NCI-H82 (cell line): ENCODE measurements around the gene ENTREP1.

ENCODE experiments used
- DNase-seq: peaks from one replicate; lab custom pipeline; 2025; lab: John Stamatoyannopoulos, UW

ENTREP1 gene

DNA sequence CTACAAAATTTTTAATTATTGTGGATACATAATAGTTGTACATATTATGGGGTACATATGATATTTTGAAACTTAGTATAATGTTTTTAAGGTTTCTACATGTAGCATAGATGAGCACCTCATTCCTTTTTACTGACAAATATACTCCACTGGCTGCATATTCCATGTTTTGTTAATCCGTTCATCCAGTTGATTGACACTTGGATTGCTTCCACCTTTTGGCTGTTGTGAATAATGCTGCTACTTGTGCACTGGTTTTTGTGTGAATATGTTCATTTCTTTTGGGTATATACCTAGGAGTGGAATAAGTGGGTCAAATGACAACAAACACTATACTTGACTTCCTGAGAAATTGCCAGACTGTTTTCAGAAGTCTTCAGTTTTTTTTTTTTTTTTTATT, 2.8 kb upstream of the ENTREP1 start:
- DNase-seq, result no peak

DNA sequence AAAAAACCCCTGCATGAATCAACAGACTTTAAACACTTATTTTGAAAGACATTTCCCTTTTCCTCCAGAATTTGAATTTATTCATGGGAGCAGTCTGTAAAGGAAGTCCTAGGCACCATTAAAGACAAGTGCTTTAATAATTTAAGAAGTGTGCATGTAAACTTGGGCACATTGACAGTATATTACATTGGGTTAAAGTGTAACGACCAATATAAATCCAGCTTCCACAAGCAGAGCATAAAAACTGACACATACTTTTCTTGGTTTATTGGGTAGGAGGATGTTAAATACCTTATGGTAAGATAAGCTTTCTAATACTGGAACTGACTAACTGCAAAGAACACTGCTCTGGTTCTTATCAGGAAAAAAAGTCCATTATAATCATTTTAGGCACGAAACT, 1.2 kb upstream of the ENTREP1 start:
- no peak for DNase-seq

DNA sequence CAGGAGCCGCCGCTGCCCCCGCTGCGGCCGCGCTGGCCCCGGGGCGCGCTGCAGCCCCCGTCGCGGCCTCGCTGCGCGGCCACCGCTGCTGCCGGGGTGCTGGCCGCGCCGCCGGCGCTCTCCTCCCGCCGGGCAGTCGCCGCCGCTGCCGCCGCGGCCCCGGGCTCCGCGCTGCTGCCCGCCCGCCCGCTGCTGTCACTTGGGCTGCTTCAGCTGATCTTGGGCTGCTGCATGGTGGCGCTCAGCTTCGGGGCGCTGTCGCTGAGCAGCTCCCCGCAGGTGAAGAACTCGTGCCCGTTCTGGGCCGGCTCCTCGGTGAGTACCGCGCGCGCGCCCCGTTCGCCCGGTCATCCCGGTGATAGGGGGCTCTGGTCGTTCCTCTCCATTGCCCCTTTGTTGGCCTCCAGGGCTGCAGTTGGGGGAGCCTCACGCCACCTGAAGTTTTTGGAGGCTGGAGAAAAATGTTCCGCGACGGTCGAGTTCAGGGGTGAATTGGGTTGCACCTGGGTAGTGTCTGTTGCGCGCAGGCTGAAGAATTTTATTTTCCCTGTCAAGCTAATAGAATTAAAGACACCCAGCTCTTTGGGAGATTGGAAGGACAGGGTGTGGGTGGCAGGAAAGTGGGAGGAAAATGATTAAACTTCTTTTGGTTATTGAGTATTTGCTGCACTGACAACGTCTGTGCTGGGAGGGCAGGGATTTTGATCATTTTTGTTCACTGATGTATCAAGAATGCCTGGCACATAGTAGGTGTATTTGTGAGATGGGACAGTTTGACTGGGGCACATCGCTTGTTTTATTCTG, 596 bp downstream of the ENTREP1 start:
- DNase-seq, result no peak

DNA sequence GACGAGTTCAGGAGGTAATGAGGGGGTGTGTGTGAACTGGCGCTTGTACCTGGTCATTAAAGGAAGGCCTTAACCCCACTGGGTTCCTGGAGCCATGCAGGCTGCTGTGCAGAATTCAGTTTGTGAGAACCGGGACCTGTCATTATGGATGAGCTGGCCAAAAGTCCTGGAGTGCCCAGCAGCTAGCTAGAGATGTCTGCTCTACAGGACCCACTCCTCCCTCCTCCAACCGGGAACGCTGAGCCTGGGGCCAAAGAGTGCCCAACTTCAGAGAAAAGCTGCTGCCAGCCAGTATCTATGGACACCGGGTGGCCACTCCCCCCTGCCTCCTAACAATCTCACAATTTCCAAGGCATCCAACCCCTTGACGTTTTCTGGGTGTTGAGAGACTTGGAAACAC, 1.2 kb downstream of the ENTREP1 start:
- DNase-seq, result no peak

DNA sequence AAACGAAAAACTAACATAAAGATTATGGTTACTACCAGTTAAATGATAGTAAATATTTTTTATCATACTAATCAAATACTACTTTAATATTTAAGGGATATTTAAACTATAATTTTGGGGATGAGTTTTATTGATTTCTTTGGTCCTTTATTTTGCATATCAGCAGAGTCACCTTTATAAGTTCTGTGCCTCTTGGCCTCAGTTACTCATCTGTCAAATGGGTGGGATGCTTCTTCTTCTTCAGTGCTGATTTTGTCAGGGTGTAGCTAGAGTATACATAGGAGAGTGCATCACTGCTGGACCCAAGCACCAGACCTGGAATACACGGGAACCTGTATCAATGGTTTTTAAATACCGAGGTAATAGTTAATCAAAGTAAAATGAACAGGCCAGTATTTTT, 5.6 kb downstream of the ENTREP1 start:
- DNase-seq, result no peak

DNA sequence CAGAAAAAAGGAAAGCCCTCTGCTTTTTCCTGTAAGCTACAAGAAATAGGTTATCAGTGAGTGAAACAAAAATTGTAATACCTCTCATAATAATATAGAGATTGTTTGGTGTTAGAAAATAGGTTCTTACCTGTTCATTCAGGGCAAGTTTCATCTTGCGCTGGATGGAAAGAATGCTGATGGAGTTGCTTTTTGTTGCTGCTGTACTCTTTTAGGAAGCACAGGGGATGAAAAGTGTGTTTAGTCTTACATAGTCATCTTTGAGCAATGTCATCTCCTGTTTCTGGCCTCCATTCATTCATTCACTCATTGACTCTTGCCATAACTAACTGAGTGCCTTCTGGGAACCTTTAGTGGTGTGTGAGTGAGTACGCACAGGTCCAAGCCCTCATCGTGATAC, 6.4 kb downstream of the ENTREP1 start:
- DNase-seq, result no peak

DNA sequence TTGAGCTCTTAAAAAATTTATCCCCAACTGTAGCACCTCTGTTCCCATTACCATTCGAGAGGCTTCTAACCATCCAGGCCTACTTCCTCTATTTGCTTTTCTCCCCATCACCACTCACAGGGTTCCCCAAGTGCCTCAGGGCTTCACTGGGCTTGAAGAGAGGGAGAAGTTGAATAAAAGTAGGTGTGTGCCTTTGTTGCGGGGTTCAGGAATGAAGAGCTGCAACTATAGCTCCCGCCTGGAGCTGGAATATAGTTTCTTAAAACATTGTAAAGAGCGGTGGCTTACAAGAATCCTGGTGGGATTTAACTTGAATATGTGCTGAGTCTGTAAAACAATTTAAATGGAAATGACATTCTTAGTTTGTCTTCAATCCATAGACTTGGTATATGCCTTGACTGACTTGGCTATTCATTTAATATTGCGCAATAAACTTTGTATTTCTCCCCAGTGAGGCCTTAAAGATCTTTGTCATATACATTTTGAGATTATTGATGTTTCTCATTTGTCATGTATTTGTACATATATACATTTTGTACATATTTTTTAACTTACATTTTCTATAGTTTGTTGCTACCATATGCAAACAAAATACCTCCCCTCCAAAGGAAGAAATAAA, 7.2 kb downstream of the ENTREP1 start:
- DNase-seq, result no peak

DNA sequence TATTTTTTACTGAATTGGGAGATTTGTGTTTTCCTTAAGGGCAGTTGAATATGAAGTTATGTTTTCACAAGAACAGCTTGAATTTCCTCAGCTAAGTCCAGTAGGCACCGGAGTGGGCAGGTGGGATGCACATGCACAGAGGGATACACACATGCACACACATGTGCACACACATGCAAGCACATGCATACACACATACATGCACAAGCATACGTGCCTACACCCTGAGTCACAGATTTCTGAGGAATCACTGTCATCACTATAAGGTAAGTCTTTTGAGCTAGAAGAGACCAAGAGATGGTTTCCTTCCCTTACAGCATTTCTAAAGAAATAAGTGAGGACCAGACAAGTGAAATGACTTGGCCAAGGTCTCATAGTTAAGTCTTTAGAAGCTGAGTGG, 8.7 kb downstream of the ENTREP1 start:
- no peak for DNase-seq

DNA sequence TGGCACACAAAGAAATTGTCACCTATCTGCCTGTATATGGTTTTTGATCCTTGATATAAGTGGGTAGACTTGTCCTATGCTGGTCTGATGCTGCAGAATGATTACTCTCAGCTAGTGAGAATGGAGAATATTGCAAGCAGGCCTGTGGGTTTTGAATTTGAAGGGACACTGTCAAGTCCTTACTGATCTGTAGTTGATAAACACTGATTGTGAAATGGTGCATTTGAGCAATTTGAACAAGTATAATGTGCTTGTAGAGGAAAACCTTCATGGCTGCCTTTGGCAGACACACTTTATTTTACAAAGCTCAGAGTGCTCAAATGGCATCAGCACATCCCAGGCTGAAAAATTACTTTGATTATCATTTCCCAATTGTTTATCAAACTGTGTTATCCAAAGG, 9.3 kb downstream of the ENTREP1 start:
- no peak for DNase-seq

DNA sequence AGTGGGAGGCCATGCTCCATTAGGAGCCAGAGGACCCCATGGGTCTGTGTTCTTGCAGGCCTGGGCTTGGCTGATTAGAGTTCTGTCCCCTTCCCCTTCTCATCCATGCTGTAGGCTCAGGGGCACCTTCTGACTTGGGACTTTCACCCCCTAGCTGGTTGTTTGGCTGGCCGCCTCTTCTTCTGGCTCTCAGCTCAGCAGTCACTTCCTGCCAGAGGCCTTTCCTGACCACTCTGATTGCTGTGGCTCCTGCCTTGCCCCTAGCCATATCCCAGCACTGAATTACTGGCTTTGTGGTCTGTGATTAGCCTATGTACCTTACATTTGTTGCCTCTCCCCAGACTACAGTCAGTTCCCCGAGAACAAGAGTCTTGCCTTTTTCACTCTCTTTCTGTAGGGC, 14.6 kb downstream of the ENTREP1 start:
- DNase-seq, result no peak

DNA sequence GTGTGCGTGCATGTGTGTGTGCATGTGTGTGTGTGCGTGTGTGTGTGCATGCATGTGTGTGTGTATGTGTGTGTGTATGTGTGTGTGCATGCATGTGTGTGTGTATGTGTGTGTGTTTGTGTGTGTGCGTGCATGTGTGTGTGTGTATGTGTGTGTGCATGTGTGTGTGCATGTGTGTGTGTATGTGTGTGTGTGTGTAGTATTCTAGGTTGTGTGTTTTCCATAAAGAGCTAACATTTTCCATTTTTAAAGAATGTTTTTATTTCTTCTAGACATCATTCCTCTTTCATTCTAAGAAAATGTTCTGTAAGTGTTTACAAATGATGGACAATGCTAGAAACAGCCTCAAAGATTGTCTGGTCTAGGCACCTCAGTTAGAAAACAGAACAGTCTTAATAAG, 15.6 kb downstream of the ENTREP1 start:
- DNase-seq, result no peak

DNA sequence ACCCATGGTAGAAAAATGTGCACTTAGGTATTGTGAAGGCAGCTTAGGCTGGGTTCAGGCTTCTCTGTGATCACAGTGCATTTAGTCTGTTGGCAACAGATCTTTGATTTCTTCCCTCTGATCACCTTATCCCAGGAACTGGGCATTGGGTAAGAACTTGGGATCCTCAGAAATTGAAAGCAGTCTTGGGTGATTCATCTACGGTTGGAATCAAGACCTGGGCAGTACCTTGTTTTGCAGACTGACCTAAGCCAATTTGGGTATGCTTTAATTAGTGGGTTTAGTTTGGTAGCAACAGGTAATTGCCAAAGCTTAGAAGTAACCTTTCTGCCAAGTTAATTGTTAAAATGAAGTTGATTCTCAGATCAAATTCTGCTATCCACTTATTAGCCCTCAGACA, 17.8 kb downstream of the ENTREP1 start:
- no peak for DNase-seq

DNA sequence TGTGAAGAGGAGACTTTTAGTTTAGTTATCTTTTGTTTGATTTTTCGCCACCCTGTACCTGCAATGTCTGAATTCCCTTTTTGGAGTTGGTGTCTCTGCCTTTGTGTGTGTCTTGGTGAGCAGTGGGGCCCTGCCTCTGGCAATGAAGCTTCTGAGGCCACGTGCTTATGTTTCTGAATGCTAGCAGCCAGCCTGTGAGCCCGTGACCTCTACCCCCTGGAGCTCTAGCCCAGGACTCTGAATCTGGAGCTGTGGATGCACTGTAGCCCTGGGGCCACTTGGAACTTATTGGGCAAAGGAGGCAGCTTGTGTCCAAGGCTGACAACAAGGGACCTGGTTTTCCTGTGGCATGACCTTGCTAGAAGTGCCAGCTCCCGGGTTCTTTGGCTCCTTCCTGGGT, 19.4 kb downstream of the ENTREP1 start:
- DNase-seq, result no peak

DNA sequence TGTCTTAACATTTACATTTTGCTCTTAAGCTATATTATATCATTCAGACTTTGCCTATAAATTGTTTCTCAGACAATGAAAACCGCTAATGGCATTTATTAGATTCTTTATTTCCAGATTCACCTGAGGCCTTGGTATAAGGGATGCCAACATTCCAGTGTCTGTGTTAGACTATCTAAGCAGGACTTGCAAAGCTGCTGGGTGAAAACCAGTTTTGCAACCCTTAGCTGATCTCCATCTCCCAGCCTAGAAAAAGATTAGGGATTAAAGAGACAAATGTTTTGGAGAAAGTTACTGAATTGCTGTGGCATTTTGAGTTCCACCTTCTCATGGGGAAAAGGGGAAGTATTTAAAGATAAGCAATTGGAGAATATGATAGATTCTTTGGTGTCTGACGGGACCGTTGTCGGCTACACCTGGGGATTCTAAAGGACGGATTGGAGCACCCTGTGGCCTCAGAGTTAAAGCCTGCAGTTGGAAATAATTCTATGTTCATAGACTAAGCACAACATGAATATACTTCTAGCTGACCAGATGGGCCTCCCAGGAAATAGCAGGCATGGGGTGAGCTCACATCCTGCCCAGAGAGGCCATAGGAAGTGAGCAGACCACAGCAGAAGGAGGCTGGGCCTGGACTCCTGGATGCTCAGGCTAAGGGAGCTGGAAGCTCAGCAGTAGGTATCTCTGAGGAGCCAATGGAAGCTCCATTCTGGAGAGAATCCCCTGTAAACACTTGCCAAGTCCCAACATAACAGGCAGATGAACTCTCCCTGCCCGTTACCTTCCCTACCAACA, 21.8 kb downstream of the ENTREP1 start:
- no peak for DNase-seq

DNA sequence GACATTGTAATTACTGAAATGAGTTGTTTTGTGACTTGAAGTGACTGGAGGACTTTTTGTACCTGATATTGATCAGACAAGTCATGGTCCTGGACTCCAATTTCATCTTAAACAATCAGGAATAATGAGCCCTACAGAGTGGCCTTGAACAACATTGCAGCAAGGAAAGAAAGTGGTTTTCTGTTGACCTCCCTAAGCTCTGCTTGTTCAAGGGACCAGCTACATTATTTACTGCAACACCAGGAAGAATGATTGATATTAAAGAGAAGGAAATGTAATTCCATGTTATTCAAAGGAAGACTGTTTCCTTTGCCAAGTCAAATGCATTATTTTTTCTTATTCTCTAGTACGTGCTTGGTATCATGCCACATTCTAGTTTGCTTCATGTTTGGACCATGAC, 22.6 kb downstream of the ENTREP1 start:
- DNase-seq, result no peak

DNA sequence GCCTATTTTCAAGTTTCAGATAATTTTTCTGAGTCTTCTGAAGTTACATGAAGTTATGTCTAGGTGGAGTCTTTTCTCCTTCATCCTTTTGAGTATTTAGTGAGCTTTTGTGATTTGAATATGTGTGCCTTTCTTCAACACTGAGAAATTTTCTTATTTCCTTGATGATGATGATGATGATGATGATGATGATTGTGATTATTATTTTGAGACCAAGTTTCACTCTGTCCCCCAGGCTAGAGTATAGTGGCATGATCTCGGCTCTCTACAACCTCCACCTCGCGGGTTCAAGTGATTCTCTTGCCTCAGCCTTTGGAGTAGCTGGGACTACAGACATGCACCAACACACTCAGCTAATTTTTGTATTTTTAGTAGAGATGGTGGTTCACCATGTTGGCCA, 26.2 kb downstream of the ENTREP1 start:
- no peak for DNase-seq

DNA sequence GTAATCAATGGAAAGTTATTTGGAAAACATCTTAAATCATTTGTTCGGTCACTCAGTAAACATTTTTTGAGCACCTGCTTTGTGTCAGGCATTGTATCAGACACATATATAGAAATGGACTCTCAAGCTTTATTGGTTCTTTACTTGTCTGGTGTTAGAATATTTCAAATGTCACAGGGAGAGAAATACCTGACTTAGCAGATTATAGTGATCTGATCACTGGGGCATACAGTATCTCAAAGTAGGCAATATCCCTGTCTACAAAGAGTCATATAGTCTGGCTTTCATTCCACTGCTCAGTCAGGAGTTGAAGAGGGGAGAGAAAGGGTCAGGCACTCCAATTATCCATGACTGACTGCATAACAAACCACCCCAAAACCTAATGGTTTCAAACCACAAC, 30.2 kb downstream of the ENTREP1 start:
- no peak for DNase-seq

DNA sequence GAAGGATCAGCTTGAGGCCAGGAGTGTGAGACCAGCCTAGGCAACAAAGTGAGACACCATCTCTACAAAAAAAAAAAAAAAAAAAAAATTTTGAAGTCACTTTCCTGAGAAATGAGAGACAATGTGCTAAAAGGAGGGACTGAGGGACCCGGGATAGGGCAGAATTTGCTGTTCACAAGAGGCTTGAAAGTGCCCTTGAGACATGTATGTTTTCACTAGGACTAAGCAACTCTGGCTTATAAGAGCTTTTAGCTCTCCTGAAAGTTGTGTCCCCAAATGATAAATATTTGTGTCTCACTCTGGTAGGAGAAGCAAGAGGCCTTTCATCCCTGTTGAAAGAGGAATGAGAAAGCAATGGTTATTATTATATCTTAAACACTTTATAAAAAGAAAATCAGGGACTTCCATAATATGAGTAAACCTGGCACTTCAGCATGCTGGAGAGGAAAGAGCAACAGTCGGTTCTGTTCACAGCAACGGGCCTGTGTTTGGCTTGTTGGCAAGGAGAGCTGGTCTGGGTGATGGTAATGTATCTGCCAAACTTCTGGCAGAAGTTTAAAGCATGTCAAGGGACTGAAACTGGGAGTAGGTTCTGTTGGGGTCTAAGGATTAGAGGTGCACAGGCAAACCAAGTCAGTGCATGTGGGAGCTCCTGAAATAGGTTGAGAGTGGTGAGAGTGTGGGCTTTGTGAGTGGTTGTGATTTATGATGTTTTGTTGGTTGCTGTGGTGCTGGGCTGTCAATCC, 32.2 kb downstream of the ENTREP1 start:
- DNase-seq, result no peak

DNA sequence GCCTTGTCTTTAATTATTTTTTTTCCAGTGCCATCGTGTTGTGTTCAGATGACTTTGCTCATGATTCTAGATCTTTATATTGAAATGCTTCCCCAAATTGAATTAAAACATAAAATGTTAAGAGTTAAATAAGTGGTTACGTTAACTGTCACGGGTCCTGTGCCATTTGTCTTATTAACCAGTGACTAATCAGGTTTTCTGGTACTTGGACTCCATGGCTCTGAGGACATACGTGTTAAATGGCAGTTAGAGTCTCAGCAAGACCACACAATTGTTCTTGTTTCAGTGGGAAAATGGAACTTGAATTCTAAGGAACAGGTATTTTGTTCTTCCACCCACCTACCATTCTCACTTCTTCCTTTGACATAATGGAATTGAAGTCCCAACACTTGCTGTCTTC, 32.8 kb downstream of the ENTREP1 start:
- DNase-seq, result no peak

DNA sequence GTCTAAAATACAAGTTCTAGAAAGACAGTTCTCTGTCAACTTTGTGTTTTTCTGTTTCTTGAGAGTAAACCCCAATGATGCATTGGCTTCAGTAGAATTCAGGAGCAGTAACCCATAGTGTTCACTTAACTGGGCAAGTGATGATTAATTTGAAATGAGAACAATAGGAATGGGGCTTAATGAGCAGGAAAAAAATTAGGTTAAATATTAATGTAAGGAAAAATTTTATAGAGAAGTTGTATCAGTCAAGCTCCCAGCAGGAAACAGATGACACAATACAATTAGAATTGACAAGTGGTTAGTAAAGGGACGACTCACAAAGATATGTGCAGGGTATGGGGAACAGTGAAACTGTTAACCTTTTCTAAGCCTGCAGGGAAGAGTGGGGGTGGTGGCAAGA, 38.2 kb downstream of the ENTREP1 start:
- no peak for DNase-seq

DNA sequence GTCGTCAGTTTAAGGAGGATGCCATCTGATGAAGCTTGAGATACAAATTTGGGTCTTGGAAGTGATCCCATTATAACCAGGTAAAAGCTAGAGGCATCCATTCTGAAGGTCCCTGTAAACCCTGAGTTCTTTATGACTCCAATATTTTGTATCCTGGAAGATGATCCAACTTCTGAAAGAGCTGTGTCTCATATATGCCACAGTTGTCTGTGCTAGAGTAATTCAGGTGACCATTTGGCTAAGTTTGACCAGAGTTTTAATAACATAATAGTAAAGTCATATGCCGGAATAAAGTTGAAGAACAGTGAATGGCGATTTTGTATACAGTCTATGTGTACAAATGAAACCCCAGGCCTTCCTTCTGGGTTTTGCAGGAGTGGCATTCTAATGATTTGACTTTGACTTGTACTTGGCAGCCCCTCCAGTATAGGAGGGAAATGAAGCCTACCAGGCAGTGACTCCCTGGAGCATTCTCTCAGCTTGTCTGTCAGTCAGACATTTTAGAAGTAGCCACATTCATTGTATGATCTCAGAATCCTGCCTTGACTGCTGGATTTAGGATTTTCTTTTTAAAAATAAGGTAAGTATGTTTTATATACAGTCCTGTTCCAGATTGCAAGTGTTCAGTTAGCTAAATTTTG, 39.6 kb downstream of the ENTREP1 start:
- DNase-seq, result no peak

DNA sequence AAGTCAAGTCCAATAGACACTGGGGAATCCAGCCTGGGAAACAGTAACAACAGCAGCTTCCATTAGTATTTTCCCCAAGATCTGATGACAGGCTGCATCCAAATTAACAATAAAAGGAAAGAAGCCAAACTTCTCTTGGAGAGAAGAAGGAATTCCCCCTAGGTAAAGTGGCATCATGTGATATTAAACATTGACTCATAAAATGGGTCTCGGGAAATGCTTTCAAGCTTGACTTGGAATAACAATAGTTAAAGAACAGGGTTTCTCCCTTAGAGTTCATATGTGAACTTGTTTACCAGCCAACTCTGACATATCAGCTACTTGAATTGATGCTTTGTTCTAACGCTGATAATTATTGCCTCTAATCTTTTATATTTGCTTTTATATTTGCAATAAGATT, 45.4 kb downstream of the ENTREP1 start:
- no peak for DNase-seq
